HG03095 (cell line): ENCODE results near the gene RNASEH2A.
"Not testable (repeated sequence)": the region's sequence is repeated elsewhere in the genome, so short reads cannot be mapped to it uniquely, and the experiment has no call there.

Experiments
- ATAC-seq: cut with Tn5 transposase; IDR thresholded peaks from one replicate; pipeline ENCODE4 v1.9.1; 2021; ENCODE audit warnings: moderate library complexity; ENCODE audit not compliant: unreplicated experiment

The RNASEH2A gene

GRCh38 chr19:12825254-12826131 lies 19.1 kb downstream of the RNASEH2A start:
- ATAC-seq, result no peak

- no peak for ATAC-seq
Measured at GRCh38 chr19:12828494-12828893, 22.1 kb downstream of the RNASEH2A start.

GRCh38 chr19:12833418-12833737 lies 27.0 kb downstream of the RNASEH2A start:
- ATAC-seq, result no peak

GRCh38 chr19:12833738-12834565 lies 27.6 kb downstream of the RNASEH2A start:
- ATAC-seq, result no peak

- no peak for ATAC-seq
Measured at GRCh38 chr19:12834566-12834943, 28.2 kb downstream of the RNASEH2A start, which contains the start of gene RTBDN. TSS of gene RTBDN (minus strand) at chr19:12834579. CDS start at chr19:12829979, 4,600 bp downstream.

- ATAC-seq, result no peak
Measured at GRCh38 chr19:12834976-12835757, 28.8 kb downstream of the RNASEH2A start.

GRCh38 chr19:12836529-12836863 lies 30.1 kb downstream of the RNASEH2A start:
- ATAC-seq, result no peak

GRCh38 chr19:12837225-12837624 lies 30.8 kb downstream of the RNASEH2A start:
- ATAC-seq, result no peak

GRCh38 chr19:12838182-12838885 lies 31.9 kb downstream of the RNASEH2A start, which contains the start of gene MAST1:
TSS of gene MAST1 (plus strand) at chr19:12838515. CDS start at chr19:12838573, 58 bp downstream.
- no peak for ATAC-seq

GRCh38 chr19:12838886-12839756 lies 32.7 kb downstream of the RNASEH2A start:
- ATAC-seq, result no peak

- ATAC-seq, result no peak
Measured at GRCh38 chr19:12840091-12841079, 34.0 kb downstream of the RNASEH2A start.

GRCh38 chr19:12841094-12841493 lies 34.7 kb downstream of the RNASEH2A start:
- no peak for ATAC-seq

GRCh38 chr19:12842511-12842910 lies 36.1 kb downstream of the RNASEH2A start:
- ATAC-seq, result no peak

- ATAC-seq, result no peak
Measured at GRCh38 chr19:12843328-12843727, 36.9 kb downstream of the RNASEH2A start.

GRCh38 chr19:12843999-12844732 lies 37.8 kb downstream of the RNASEH2A start:
- no peak for ATAC-seq

- not testable (repeated sequence) for ATAC-seq
Measured at GRCh38 chr19:12846613-12847012, 40.2 kb downstream of the RNASEH2A start.
